ENCODE data around the gene KCNIP4.

- TF ChIP-seq POLR2AphosphoS5 (IDR thresholded peaks at IDR 0.05) = no peak
- TF ChIP-seq CTCF (IDR thresholded peaks at IDR 0.05 in 8 of 11, conservative IDR thresholded peaks at IDR 0.05 in 3 of 11) = no peak
Observed at GRCh38 chr4:21726255-21726815, 222.2 kb downstream of the KCNIP4 start.
